Measurements from ENCODE around the gene GLI3.

The GLI3 gene

GRCh38 chr7:42137431-42137830, 99.6 kb downstream of the GLI3 start:
- no peak for DNase-seq

DNA sequence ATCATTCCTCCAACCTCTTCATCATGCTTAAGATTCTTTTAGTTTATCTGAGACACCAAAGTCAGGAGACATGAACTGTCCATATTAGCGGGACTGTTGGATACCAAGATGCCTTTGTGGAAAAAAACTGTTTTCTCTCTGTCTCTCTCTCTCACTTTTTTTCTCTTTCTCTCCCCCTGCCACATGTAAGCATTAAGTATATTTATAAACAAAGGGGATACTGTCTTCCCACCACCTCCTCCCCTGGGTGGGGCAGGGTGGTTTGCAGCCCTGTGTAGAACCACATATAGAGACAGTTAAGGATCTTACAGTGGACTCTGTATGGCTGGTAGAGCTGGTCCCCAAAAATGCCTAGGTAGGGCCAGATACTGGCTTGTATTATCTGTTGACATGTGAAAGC, 101.3 kb downstream of the GLI3 start:
- no peak for DNase-seq

DNA sequence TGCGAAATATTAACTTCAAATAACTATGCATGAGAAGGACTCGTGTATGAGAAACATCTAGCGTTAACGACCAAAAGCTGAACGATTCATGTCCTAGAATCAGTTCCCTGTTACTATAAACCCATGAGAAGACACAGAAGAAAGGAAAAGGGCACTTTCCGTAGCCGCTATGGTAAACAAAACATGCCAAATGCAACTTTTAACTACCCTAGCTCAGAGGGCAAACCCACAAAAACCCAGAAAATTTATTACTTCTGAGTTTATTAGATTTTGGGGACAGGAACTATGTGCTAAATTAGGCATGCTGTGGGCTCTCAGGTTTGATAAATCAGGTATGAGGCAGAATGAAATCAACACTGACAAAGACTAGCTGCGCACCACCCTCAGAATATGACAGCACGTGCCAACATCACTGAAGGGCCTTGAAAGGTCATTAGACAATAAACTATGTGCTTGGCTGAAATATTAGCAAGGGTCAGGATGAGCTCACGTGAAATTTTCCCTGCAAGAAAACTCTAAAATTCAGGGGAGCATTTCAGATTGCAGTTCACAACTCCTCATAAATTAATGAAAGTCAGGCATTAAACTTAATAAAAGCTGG, 102.6 kb downstream of the GLI3 start:
- no peak for DNase-seq

GRCh38 chr7:42133321-42133720, 103.7 kb downstream of the GLI3 start:
- DNase-seq: no peak

GRCh38 chr7:42128703-42129102, 108.3 kb downstream of the GLI3 start:
- DNase-seq: no peak

GRCh38 chr7:42127232-42127622, 109.8 kb downstream of the GLI3 start:
- DNase-seq: no peak

GRCh38 chr7:42126475-42127231, 110.4 kb downstream of the GLI3 start:
- no peak for DNase-seq

GRCh38 chr7:42125321-42125720, 111.7 kb downstream of the GLI3 start:
- no peak for DNase-seq

DNA sequence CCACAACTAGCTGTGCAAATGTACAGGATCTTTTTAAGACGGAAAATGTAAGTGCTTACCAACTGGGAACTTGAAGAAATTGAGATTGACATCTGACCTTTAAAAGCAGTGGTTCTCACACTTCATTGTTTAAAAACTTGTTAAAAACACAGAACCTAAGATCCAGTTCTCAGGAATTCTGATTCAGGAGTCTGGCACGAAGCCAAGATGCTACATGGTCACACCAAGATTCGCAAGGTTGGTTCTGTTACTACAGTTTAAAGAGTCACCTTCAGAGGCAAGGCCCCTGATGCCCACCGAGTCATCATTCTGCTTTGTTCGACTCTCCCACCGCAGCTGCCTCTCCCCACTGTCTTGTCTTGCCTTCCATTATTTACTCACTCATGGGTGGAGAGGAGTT, 113.3 kb downstream of the GLI3 start:
- DNase-seq: no peak

DNA sequence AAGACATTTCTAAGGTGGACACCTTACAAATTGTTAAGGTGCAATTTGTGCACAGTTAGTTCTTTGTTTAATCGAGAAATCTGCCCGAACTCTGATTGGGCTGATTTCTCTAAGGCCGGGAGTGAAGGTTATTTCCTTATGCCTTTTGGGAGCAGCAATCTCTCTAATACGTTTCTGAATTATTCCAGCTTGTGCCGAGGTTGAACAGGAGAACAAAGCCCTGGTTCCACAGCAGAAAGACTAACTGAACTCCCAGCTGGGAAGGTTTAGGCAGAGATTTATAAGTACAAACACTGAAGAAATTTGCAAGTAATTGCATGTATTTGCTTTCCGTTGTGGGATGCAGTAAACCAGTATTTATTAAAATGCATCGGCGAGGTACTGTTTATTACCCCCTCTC, 116.8 kb downstream of the GLI3 start:
- DNase-seq: no peak

- no peak for DNase-seq
These were observed 119.8 kb downstream of the GLI3 start for GRCh38 chr7:42117201-42117600.

DNA sequence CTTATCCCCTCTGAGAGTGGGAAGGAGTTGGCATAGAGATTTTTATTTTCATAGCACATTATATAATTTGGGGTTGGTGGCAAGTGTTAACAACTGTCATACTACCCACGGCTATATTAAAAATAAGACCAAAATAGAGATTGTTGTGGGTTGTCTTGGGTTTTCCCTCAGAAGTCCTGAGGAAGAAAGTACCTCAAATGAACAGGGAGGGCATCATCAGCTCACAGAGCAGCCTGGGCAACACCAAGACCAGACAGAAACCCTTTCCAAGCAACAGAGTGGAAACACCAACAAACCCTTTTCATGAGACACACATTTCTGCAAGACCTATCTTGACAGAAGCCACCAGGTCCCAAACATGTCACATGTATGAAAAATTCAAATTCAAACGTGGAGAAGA, 121.2 kb downstream of the GLI3 start:
- DNase-seq: no peak

- no peak for DNase-seq
These were observed 126.7 kb downstream of the GLI3 start for GRCh38 chr7:42110333-42110732.

DNA sequence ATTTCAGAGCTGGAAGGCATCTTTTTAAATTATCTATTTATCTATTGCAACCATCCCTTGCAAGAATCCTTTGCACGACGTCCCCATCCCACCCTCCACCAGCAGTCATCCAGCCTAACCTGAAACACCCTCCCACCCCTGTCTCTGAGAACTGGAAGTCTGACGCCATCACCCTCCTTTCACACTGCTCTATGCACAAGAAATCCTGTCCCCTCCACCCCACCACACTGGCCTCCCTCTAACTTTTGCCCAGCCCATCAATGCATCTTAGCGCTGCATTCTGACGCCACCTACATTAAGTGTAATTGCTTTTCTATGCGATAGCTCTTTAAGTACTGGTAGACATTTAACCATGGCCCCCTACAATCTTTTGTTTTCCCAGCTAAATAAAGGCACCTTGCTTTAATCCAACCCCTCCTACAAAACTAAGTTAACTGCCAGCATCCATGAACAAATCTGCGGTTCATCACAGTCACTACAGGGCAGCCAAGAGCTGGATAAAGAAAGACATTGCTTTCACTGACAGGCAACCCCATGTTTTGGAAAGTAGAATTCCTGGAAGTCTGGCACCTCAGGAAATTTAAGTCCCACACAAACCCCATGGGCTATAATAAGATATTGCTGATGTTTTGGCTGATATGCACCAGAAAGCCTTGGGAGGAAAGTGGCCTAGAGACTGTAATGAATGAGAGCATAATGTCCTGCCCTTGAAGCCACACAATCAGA, 128.0 kb downstream of the GLI3 start:
- DNase-seq: no peak

GRCh38 chr7:42107484-42108240, 129.3 kb downstream of the GLI3 start:
- no peak for DNase-seq

DNA sequence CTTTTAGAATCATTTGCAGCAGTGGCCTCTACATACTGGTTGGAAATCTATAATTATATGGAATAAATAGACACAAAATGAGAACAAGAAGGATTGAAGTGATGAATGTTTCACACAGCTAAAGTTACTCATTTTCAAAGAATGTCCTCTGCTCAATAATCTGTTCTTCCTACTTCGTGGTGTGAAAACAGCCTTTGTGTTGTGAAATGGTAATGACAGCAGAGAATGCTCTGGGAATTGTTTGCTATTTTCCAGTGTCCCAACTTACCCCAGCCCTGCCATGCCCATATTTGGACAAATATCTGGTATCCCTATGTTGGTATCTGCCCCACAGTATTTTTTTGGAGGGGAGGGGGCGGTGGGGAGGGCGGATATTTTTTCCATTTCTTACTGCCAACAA, 130.4 kb downstream of the GLI3 start:
- DNase-seq: no peak

GRCh38 chr7:42105554-42106358, 131.3 kb downstream of the GLI3 start:
- DNase-seq: no peak

GRCh38 chr7:42104694-42105093, 132.3 kb downstream of the GLI3 start:
- DNase-seq: no peak

DNA sequence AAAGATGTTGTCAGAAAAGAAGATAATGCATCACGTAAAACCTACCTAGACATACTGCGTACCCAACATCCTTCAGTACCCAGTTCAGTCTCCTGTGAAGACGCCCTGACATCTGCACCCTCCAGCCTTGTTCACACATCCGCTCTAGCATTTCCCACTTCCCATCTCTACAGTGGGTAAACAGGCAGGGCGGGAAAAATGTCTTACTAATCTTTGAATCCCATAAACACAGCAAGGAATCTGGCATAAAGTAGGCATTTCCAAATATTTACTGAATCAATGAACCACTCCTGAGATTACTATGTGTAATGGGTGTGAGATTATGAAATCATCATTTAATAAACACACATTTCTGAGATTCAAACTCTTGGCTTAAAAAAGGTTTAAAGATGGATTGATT, 132.8 kb downstream of the GLI3 start:
- no peak for DNase-seq

- no peak for DNase-seq
These were observed 133.6 kb downstream of the GLI3 start for GRCh38 chr7:42103456-42103855.

GRCh38 chr7:42103020-42103419, 134.0 kb downstream of the GLI3 start:
- no peak for DNase-seq

- DNase-seq: no peak
These were observed 134.7 kb downstream of the GLI3 start for GRCh38 chr7:42102301-42102700.

DNA sequence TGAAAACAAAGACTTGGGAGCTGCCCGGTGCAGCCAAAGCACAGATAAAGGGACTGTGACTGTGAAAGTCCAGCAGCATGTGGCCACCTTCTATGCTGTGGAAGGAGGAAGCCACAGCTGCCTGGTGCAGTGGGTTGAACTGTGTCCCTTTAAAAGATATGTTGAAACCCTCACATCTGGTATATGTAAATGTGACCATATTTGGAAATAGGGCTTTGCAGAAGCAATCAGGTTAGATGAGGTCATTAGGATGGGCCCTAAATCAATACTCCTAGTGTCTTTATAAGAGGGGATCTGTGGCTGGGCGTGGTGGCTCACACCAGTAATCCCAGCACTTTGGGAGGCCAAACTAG, 136.9 kb downstream of the GLI3 start:
- no peak for DNase-seq
